Vagina (tissue), 2 donors: ENCODE results near the gene CMSS1.

ENCODE experiments used
- CTCF ChIP-seq, 3 experiments: fragments of 450-650 bp in 2 of 3; fragments of 200-600 bp in 1 of 3; sonication (generic) in 1 of 3; IDR thresholded peaks; one replicate each; pipeline ENCODE4 v1.5.1; 2017 to 2019; ENCODE audit warnings: antibody characterized with exemption in 3 of 3, mild to moderate bottlenecking in 2 of 3, moderate library complexity in 2 of 3
- POLR2AphosphoS5 ChIP-seq, 2 donors: sonication (generic); formaldehyde crosslinking; IDR thresholded peaks; one replicate each; pipeline ENCODE4 v1.9.0; 2017; ENCODE audit warnings: antibody characterized with exemption in 2 of 2, mild to moderate bottlenecking in 2 of 2, low read depth in 1 of 2; ENCODE audit not compliant: insufficient read depth in 1 of 2

DNA sequence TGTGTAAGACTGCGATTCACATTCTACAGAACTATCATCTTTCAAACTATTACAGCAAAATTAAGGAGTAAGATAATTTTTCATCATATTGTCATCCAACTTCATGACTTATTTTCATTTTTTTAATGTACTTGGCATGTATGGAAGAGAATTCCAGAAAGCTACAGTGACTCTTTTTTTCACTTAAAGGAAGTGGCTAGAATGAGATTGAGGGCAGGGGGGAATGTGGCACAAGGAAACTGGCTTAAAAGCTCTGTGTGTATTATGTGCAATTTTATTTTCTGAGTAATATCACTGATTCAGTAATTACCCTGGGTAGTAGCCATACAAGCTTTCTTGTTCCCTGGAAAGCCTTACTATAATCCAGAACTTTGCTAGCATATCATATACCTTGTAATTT lies 202.1 kb downstream of the CMSS1 start:
- TF ChIP-seq CTCF (IDR thresholded peaks at IDR 0.05), result no peak
- no peak for TF ChIP-seq POLR2AphosphoS5 (IDR thresholded peaks at IDR 0.05; ENCODE audit: insufficient read depth in 1 of 2, low read depth in 1 of 2)
